EH (cell line): Measurements from ENCODE around the gene SUPT6H.

Experiments used
- DNase-seq: peaks from one replicate; pipeline ENCODE4 v3.0.0-alpha.2; 2015; ENCODE audit warnings: low read depth

Gene SUPT6H

GRCh38 chr17:28751600-28752366 is 89.8 kb downstream of the SUPT6H start:
- DNase-seq: no peak
